ENCODE data around the gene FAM210A. TPM values are rescaled to one million over a fixed set of nuclear protein-coding genes. Genes with fewer than 3 reads are reported as not detected.

Gene FAM210A
- total RNA-seq, 1 experiment from 2014 or later: 26.2 TPM

GRCh38 chr18:13745696-13746095 is 19.3 kb upstream of the FAM210A start:
- no peaks in the 10 kb centered on the region for H3K9me2 ChIP-seq (ENCODE audit: insufficient read depth)
- H3K27ac ChIP-seq (ENCODE audit: low read depth, low read length): no peak overlapping the region
- H4K20me1 ChIP-seq (ENCODE audit: insufficient read depth): no peaks in the 10 kb centered on the region
- ChIA-PET CTCF (no interaction called here), RAD21 (ENCODE audit: low non-redundant PET in 1 of 2, low total read pairs in 2 of 2, uncharacterized antibody in 2 of 2, unreplicated experiment in 2 of 2) (interaction anchor here in 1 of 2 experiments (0.7 kb wide), 1 partner anchor 79 kb away, joined by 4 read pairs; no protein-coding TSS in a partner anchor), POLR2A (no interaction called here)
- no TSS peak for BruUV-seq (replicated peaks)
- peaks cover 40 to 56% of the 10 kb centered on the region in 2 experiments for H3K36me3 ChIP-seq (ENCODE audit: control insufficient read depth in 1 of 2, insufficient read depth in 2 of 2, low read length in 2 of 2)
- ATAC-seq: no peak
- H3K4me1 ChIP-seq (ENCODE audit: control insufficient read depth in 1 of 2, insufficient read depth in 2 of 2, low read length in 2 of 2): no peaks in the 10 kb centered on the region
- intact Hi-C loops (cut with micrococcal nuclease): no loop called here
- H3K4me3 ChIP-seq (replicated peaks in 1 of 2; ENCODE audit: low read depth in 1 of 2, low read length in 2 of 2): no peak overlapping the region
- H3K4me2 ChIP-seq (ENCODE audit: low read length): no peak overlapping the region
- DNase-seq (ENCODE audit: low read depth, low spot score): no peak
- H3K9me3 ChIP-seq (ENCODE audit: control insufficient read depth in 1 of 2, insufficient read depth in 1 of 2, low read depth in 1 of 2, low read length in 2 of 2): no peaks in the 10 kb centered on the region
- H2AFZ ChIP-seq (ENCODE audit: low read depth, low read length, poor library complexity, severe bottlenecking): no peak overlapping the region
- no peaks in the 10 kb centered on the region for H3K79me2 ChIP-seq (ENCODE audit: insufficient read depth, low read length)
- no peak overlapping the region for H3K9ac ChIP-seq (ENCODE audit: low read length)
- H3K27me3 ChIP-seq (ENCODE audit: insufficient read depth, low read length): no peaks in the 10 kb centered on the region
- TF ChIP-seq CEBPB (IDR thresholded peaks at IDR 0.05; ENCODE audit: low read depth) (no peak), REST (IDR thresholded peaks at IDR 0.05; ENCODE audit: low read depth) (no peak), ZBTB33 (IDR thresholded peaks at IDR 0.05; ENCODE audit: extremely low read depth, insufficient replicate concordance, low read length) (no peak), SP1 (IDR thresholded peaks at IDR 0.05; ENCODE audit: low read depth) (no peak), RAD21 (IDR thresholded peaks at IDR 0.05; ENCODE audit: low read depth) (no peak), SRF (IDR thresholded peaks at IDR 0.05; ENCODE audit: low read depth) (no peak)

All from HCT116 (cell line).